GM11168 (cell line): ENCODE results near the gene PMEPA1.

Experiments used
- in situ Hi-C: fragments of 300-500 bp; cut with MboI; formaldehyde crosslinking; loops from one replicate; pipeline ENCODE4 v1.12.0; 2022; ENCODE audit warnings: low sequenced_read_pairs; ENCODE audit not compliant: unreplicated experiment

PMEPA1 gene

GRCh38 chr20:57601211-57601570 is 108.6 kb downstream of the PMEPA1 start:
- in situ Hi-C loops, result loop anchor here (10.0 kb wide), 1 partner anchor 584 kb away; no protein-coding TSS in a partner anchor

- in situ Hi-C loops, result loop anchor here (10.0 kb wide), 1 partner anchor 584 kb away; no protein-coding TSS in a partner anchor
These were observed 109.2 kb downstream of the PMEPA1 start for GRCh38 chr20:57600320-57601210.

- in situ Hi-C loops, result loop anchor here (10.0 kb wide), 1 partner anchor 214 kb away; no protein-coding TSS in a partner anchor
These were observed 111.3 kb downstream of the PMEPA1 start for GRCh38 chr20:57598491-57598890.
